Loucy (cell line): Measurements from ENCODE around the gene TBPL2.
A peak's percentile ranks its signal among the peaks of the same experiment; 100 is the strongest.

Experiments used
- EZH2phosphoT487 ChIP-seq: fragments of 200-600 bp; IDR thresholded peaks from 2 replicates; pipeline ENCODE4 v1.6.1; 2018; ENCODE audit warnings: antibody characterized with exemption, mild to moderate bottlenecking, moderate library complexity, borderline replicate concordance
- TF ChIP-seq, protein P1 (sequence below): fragments of 200-600 bp; sonication (generic); conservative IDR thresholded peaks from 2 replicates; pipeline ENCODE4 v1.5.1; 2014; ENCODE audit warnings: mild to moderate bottlenecking, antibody characterized with exemption, low read length

DNA sequence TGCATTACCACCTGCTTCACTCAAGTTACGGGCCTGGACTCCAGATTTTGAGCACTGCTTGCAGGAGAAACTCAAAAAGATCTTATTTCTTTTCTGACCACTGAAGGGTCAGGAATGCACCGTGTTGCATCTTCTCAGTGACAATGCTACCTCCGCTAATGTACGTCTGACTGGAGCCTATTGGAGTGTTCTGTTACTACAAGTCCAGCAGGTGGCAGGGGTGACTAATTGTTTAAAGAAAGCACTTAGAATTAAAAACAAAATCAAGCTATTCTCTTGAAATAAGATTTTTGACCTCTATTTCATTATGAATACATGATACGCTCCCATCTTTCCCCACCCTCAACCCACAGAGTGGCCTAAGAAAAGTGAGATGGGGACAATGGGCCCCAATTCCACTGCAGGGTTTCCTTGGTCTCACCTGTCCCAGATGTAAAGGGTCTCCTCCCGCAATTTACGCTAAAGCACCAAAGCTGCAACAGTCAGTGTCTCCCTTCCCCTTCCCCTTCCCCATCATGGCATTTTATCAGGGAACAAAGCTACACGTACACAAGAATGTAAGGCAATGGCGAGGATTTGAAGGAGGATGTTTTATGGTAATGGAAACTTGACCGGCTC lies 2.2 kb downstream of the TBPL2 start:
- TF ChIP-seq, protein P1, sequence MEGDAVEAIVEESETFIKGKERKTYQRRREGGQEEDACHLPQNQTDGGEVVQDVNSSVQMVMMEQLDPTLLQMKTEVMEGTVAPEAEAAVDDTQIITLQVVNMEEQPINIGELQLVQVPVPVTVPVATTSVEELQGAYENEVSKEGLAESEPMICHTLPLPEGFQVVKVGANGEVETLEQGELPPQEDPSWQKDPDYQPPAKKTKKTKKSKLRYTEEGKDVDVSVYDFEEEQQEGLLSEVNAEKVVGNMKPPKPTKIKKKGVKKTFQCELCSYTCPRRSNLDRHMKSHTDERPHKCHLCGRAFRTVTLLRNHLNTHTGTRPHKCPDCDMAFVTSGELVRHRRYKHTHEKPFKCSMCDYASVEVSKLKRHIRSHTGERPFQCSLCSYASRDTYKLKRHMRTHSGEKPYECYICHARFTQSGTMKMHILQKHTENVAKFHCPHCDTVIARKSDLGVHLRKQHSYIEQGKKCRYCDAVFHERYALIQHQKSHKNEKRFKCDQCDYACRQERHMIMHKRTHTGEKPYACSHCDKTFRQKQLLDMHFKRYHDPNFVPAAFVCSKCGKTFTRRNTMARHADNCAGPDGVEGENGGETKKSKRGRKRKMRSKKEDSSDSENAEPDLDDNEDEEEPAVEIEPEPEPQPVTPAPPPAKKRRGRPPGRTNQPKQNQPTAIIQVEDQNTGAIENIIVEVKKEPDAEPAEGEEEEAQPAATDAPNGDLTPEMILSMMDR, result peak; percentile 68
- TF ChIP-seq EZH2phosphoT487, result no peak
